Testis (tissue), 2 donors: ENCODE data around the gene FOS.

Experiments
- CTCF ChIP-seq, 3 experiments: fragments of 450-650 bp in 2 of 3; fragments of 200-600 bp in 1 of 3; sonication (generic) in 1 of 3; IDR thresholded peaks; one replicate each; pipeline ENCODE4 v1.5.1; 2016 to 2019; ENCODE audit warnings: antibody characterized with exemption in 3 of 3, mild to moderate bottlenecking in 2 of 3, moderate library complexity in 1 of 3
- POLR2A ChIP-seq: fragments of 450-650 bp; IDR thresholded peaks from one replicate; pipeline ENCODE4 v1.6.1; 2017; ENCODE audit warnings: antibody characterized with exemption, mild to moderate bottlenecking, moderate library complexity

- TF ChIP-seq CTCF (IDR thresholded peaks at IDR 0.05) (no peak), POLR2A (no peak)
These were observed 38.5 kb downstream of the FOS start for GRCh38 chr14:75317148-75317547.
